Uterus (tissue), 2 donors: ENCODE data around the gene HBEGF.

ENCODE experiments used
- CTCF ChIP-seq, 4 experiments: fragments of 200-600 bp in 2 of 4; fragments of 450-650 bp in 2 of 4; sonication (generic) in 2 of 4; IDR thresholded peaks; one replicate each; pipeline ENCODE4 v1.5.1; 2016 to 2019; ENCODE audit warnings: antibody characterized with exemption in 4 of 4, mild to moderate bottlenecking in 2 of 4, moderate library complexity in 1 of 4
- POLR2A ChIP-seq, 2 donors: fragments of 450-650 bp; IDR thresholded peaks; one replicate each; pipeline ENCODE4 v1.6.1; 2016; ENCODE audit warnings: antibody characterized with exemption in 2 of 2, mild to moderate bottlenecking in 1 of 2, moderate library complexity in 1 of 2

- TF ChIP-seq CTCF (IDR thresholded peaks at IDR 0.05) (no peak), POLR2A (IDR thresholded peaks at IDR 0.05) (no peak)
Observed at GRCh38 chr5:140297283-140297682, 49.1 kb downstream of the HBEGF start.
